HCT116 (cell line): ENCODE results near the gene ZBTB39. TPM values are rescaled to one million over a fixed set of nuclear protein-coding genes. Genes with fewer than 3 reads are reported as not detected.

Experiments
- ATAC-seq: fragments of 200-7000 bp; cut with Tn5 transposase; 2 replicates; pipeline ENCODE4 v1.9.1; 2020; ENCODE audit warnings: mild to moderate bottlenecking, moderate library complexity
- BruUV-seq: library from RNA; stranded (reverse); fragments of 400-500 nt; replicated peaks from 2 replicates; lab custom pipeline; 2021; lab: Mats Ljungman, UMichigan
- CTCF ChIA-PET: fragments of 300-600 bp; sonication (Branson Sonifier 250); formaldehyde crosslinking; loops from one replicate; lab custom pipeline; 2021; ENCODE audit warnings: antibody characterized with exemption; lab: Charles Lee
- POLR2A ChIA-PET: fragments of 300-600, 350-600 bp; sonication (Branson Sonifier 250); formaldehyde crosslinking; loops from one replicate; lab custom pipeline; 2021; ENCODE audit warnings: antibody characterized with exemption; lab: Charles Lee
- RAD21 ChIA-PET, 2 experiments: fragments of 300-600 bp; sonication (Branson Sonifier 250); formaldehyde crosslinking; loops; one replicate each; lab custom pipeline; 2023; ENCODE audit warnings: low total read pairs in 2 of 2; ENCODE audit not compliant: uncharacterized antibody in 2 of 2, unreplicated experiment in 2 of 2, low non-redundant PET in 1 of 2; lab: Charles Lee
- DNase-seq: peaks from one replicate; pipeline ENCODE4 v3.0.0-alpha.2; 2010; ENCODE audit warnings: low read depth, low spot score
- H2AFZ ChIP-seq: fragments of 200-600 bp; shearing (Covaris generic), sonication (generic); 2 replicates; pipeline ENCODE4 v1.6.1; 2017; ENCODE audit warnings: low read depth, mixed run types, mixed read lengths, antibody characterized with exemption, low read length; ENCODE audit not compliant: poor library complexity, severe bottlenecking
- H3K27ac ChIP-seq: 2 replicates; pipeline ENCODE4 v1.5.1; 2012; ENCODE audit warnings: low read depth, low read length
- H3K27me3 ChIP-seq: fragments of 200-600 bp; sonication (generic); 2 replicates; pipeline ENCODE4 v1.6.1; 2016; ENCODE audit warnings: mixed run types, low read length, mixed read lengths; ENCODE audit not compliant: insufficient read depth
- H3K36me3 ChIP-seq, 2 experiments: fragments of 200-500 bp in 1 of 2; fragments of 200-600 bp in 1 of 2; sonication (Bioruptor generic) in 1 of 2; sonication (generic) in 1 of 2; 2 replicates each; pipeline versions ENCODE4 v1.5.1 to v1.6.1; 2014 to 2016; ENCODE audit warnings: low read length in 2 of 2, inconsistent platforms in 1 of 2, mixed read lengths in 1 of 2, mixed run types in 1 of 2; ENCODE audit not compliant: insufficient read depth in 2 of 2, control insufficient read depth in 1 of 2
- H3K4me1 ChIP-seq, 2 experiments: fragments of 200-600 bp in 1 of 2; sonication (generic) in 1 of 2; 2 replicates each; pipeline versions ENCODE4 v1.5.1 to v1.6.1; 2012 to 2017; ENCODE audit warnings: low read length in 2 of 2, inconsistent platforms in 1 of 2, mild to moderate bottlenecking in 1 of 2, mixed read lengths in 1 of 2, mixed run types in 1 of 2, moderate library complexity in 1 of 2; ENCODE audit not compliant: insufficient read depth in 2 of 2, control insufficient read depth in 1 of 2
- H3K4me2 ChIP-seq: fragments of 200-600 bp; sonication (generic); 2 replicates; pipeline ENCODE4 v1.6.1; 2017; ENCODE audit warnings: mixed run types, low read length, mixed read lengths
- H3K4me3 ChIP-seq, 2 experiments: fragments of 200-600 bp in 1 of 2; sonication (generic) in 1 of 2; replicated peaks in 1 of 2; 2 replicates each; pipeline ENCODE4 v1.5.1; 2011 to 2016; ENCODE audit warnings: low read length in 2 of 2, control low read depth in 1 of 2, low read depth in 1 of 2, mild to moderate bottlenecking in 1 of 2, mixed read lengths in 1 of 2, mixed run types in 1 of 2
- H3K79me2 ChIP-seq: fragments of 200-600 bp; sonication (generic); 2 replicates; pipeline ENCODE4 v1.6.1; 2017; ENCODE audit warnings: mild to moderate bottlenecking, mixed run types, low read length, moderate library complexity, mixed read lengths; ENCODE audit not compliant: insufficient read depth
- H3K9ac ChIP-seq: fragments of 200-600 bp; sonication (generic); 2 replicates; pipeline ENCODE4 v1.6.1; 2016; ENCODE audit warnings: low read length, mixed read lengths
- H3K9me2 ChIP-seq: fragments of 200-600 bp; sonication (generic), shearing (Covaris generic); 2 replicates; pipeline ENCODE4 v1.6.1; 2017; ENCODE audit warnings: mixed run types, mild to moderate bottlenecking, moderate library complexity; ENCODE audit not compliant: insufficient read depth
- H3K9me3 ChIP-seq, 2 experiments: fragments of 200-500 bp in 1 of 2; fragments of 200-600 bp in 1 of 2; sonication (Bioruptor generic) in 1 of 2; sonication (generic) in 1 of 2; 2 replicates each; pipeline ENCODE4 v1.6.1; 2014 to 2017; ENCODE audit warnings: low read length in 2 of 2, mixed read lengths in 2 of 2, inconsistent platforms in 1 of 2, low read depth in 1 of 2, mild to moderate bottlenecking in 1 of 2, mixed run types in 1 of 2, moderate library complexity in 1 of 2; ENCODE audit not compliant: control insufficient read depth in 1 of 2, insufficient read depth in 1 of 2
- H4K20me1 ChIP-seq: fragments of 200-600 bp; sonication (generic), shearing (Covaris generic); 2 replicates; pipeline ENCODE4 v1.6.1; 2017; ENCODE audit warnings: mixed run types, mild to moderate bottlenecking, moderate library complexity; ENCODE audit not compliant: insufficient read depth
- CBX3 ChIP-seq: IDR thresholded peaks from 2 replicates; pipeline ENCODE4 v1.6.1; 2012; ENCODE audit warnings: low read depth
- POLR2A ChIP-seq: IDR thresholded peaks from 2 replicates; pipeline ENCODE4 v1.7.0; 2011; ENCODE audit warnings: borderline replicate concordance; ENCODE audit not compliant: insufficient read depth, insufficient read length; ENCODE audit errors: extremely low read depth
- RAD21 ChIP-seq: IDR thresholded peaks from 2 replicates; pipeline ENCODE4 v1.6.1; 2012; ENCODE audit warnings: low read depth, mild to moderate bottlenecking
- REST ChIP-seq: IDR thresholded peaks from 2 replicates; pipeline ENCODE4 v1.6.1; 2012; ENCODE audit warnings: low read depth
- SIN3A ChIP-seq: IDR thresholded peaks from 2 replicates; pipeline ENCODE4 v1.6.1; 2012; ENCODE audit warnings: low read depth
- SP1 ChIP-seq: IDR thresholded peaks from 2 replicates; pipeline ENCODE4 v1.6.1; 2012; ENCODE audit warnings: low read depth
- TCF7L2 ChIP-seq: IDR thresholded peaks from 2 replicates; pipeline ENCODE4 v1.7.0; 2011; ENCODE audit warnings: borderline replicate concordance, inconsistent platforms; ENCODE audit not compliant: insufficient read depth, insufficient read length; ENCODE audit errors: extremely low read depth
- ZBTB33 ChIP-seq: IDR thresholded peaks from 2 replicates; pipeline ENCODE4 v1.6.1; 2011; ENCODE audit warnings: mild to moderate bottlenecking, low read length, moderate library complexity; ENCODE audit not compliant: insufficient replicate concordance; ENCODE audit errors: extremely low read depth
- intact Hi-C: fragments of 100-400 bp; cut with micrococcal nuclease; formaldehyde crosslinking; loops from 2 replicates; pipeline ENCODE4 v1.10.0; 2022
- total RNA-seq: library from RNA; stranded (reverse); gene quantifications from one replicate; pipeline ENCODE4 v1.2.1, GENCODE V29; 2021; ENCODE audit not compliant: unreplicated experiment

Gene ZBTB39
- total RNA-seq, 1 experiment from 2014 or later, result 12.3 TPM

- H3K79me2 ChIP-seq, result no peaks in the 10 kb centered on the region
- H3K4me2 ChIP-seq, result peak overlapping the region; percentile 45
- TF ChIP-seq CBX3, result no peak
- TF ChIP-seq SIN3A, result no peak
- TF ChIP-seq ZBTB33, result no peak
- no peak for TF ChIP-seq POLR2A
- peaks cover 12 to 17% of the 10 kb centered on the region in 2 experiments for H3K4me1 ChIP-seq
- BruUV-seq, result no TSS peak
- H3K36me3 ChIP-seq, result no peaks in the 10 kb centered on the region
- no peaks in the 10 kb centered on the region for H3K9me2 ChIP-seq
- H3K9me3 ChIP-seq, result no peaks in the 10 kb centered on the region
- no peak overlapping the region for H3K27ac ChIP-seq
- ChIA-PET RAD21 (interaction anchor here in 1 of 2 experiments (0.9 kb wide), 1 partner anchor 58 kb away, joined by 4 read pairs; the partner anchor contains the start of gene NAB2), CTCF (interaction anchor here (1.0 kb wide), 1 partner anchor 28 kb away, joined by 3 read pairs; no protein-coding TSS in a partner anchor), POLR2A (interaction anchor here (0.7 kb wide), 1 partner anchor 9 kb away, joined by 3 read pairs; no protein-coding TSS in a partner anchor)
- no peaks in the 10 kb centered on the region; the same call in 1 of the 2 replicates for H3K27me3 ChIP-seq
- H2AFZ ChIP-seq, result no peak overlapping the region
- no peak overlapping the region for H3K4me3 ChIP-seq
- intact Hi-C loops, result no loop called here
- H3K9ac ChIP-seq, result no peak overlapping the region
- DNase-seq, result no peak
- ATAC-seq, result no peak
- no peaks in the 10 kb centered on the region for H4K20me1 ChIP-seq
Measured at GRCh38 chr12:57031789-57032188, 25.4 kb upstream of the ZBTB39 start.

- no peaks in the 10 kb centered on the region for H3K9me3 ChIP-seq
- H3K4me1 ChIP-seq, result peaks cover 12 to 17% of the 10 kb centered on the region in 2 experiments
- H3K4me2 ChIP-seq, result peak overlapping the region; percentile 45
- no peaks in the 10 kb centered on the region for H3K36me3 ChIP-seq
- ChIA-PET RAD21 (interaction anchor here in 1 of 2 experiments (0.9 kb wide), 1 partner anchor 58 kb away, joined by 4 read pairs; the partner anchor contains the start of gene NAB2), POLR2A (interaction anchor here (0.5 to 0.7 kb wide), 2 partner anchors 10 to 81 kb away, joined by 3 read pairs; no protein-coding TSS in a partner anchor), CTCF (interaction anchor here (0.7 to 1.1 kb wide), 4 partner anchors 10 to 145 kb away, joined by 3 read pairs; partner anchors contain the start of gene LRP1)
- BruUV-seq, result no TSS peak
- intact Hi-C loops, result no loop called here
- H3K9me2 ChIP-seq, result no peaks in the 10 kb centered on the region
- peak overlapping the region; percentile 57 for H2AFZ ChIP-seq
- no peak overlapping the region for H3K4me3 ChIP-seq
- H4K20me1 ChIP-seq, result no peaks in the 10 kb centered on the region
- H3K27me3 ChIP-seq, result peaks cover under 1% of the 10 kb centered on the region; the same call in 1 of the 2 replicates
- DNase-seq (peak; percentile 18), ATAC-seq (peak; percentile 72)
- no peak overlapping the region for H3K27ac ChIP-seq
- no peak overlapping the region for H3K9ac ChIP-seq
- TF ChIP-seq SP1 (peak; percentile 19; the same call in 1 of the 2 replicates), SIN3A (no peak), RAD21 (peak; percentile 20; the same call in 1 of the 2 replicates), CBX3 (no peak), REST (no peak), TCF7L2 (peak; percentile 71)
- TF ChIP-seq, all 23 proteins: peak for 3
- H3K79me2 ChIP-seq, result no peaks in the 10 kb centered on the region
Measured at GRCh38 chr12:57031138-57031725, 24.9 kb upstream of the ZBTB39 start.
